Astrocyte (in vitro differentiated cells and primary cell): ENCODE measurements around the gene TEX14. TPM values are rescaled to one million over a fixed set of nuclear protein-coding genes. Genes with fewer than 3 reads are reported as not detected.

ENCODE experiments used
- DNase-seq: peaks from one replicate; pipeline ENCODE4 v3.0.0-alpha.2; 2010; ENCODE audit warnings: low read depth
- FAIRE-seq: peaks from 2 replicates; lab custom pipeline; 2011; peaks lifted over from hg19 to GRCh38; lab: Jason Lieb, UNC
- H2AFZ ChIP-seq: 2 replicates; pipeline ENCODE4 v1.6.0; 2012; ENCODE audit warnings: low read depth, low read length, inconsistent platforms
- H3K27ac ChIP-seq: 2 replicates; pipeline ENCODE4 v1.5.1; 2011; ENCODE audit warnings: low read depth, low read length, inconsistent platforms
- H3K27me3 ChIP-seq: 2 replicates; pipeline ENCODE4 v1.6.0; 2011; ENCODE audit warnings: low read length, inconsistent platforms; ENCODE audit not compliant: insufficient read depth
- H3K36me3 ChIP-seq: 2 replicates; pipeline ENCODE4 v1.5.1; 2011; ENCODE audit warnings: low read length, inconsistent platforms; ENCODE audit not compliant: insufficient read depth
- H3K4me1 ChIP-seq: 2 replicates; pipeline ENCODE4 v1.5.1; 2011; ENCODE audit warnings: low read length, inconsistent platforms; ENCODE audit not compliant: insufficient read depth
- H3K4me2 ChIP-seq: 2 replicates; pipeline ENCODE4 v1.6.0; 2012; ENCODE audit warnings: low read length, inconsistent platforms
- H3K4me3 ChIP-seq: 2 replicates; pipeline ENCODE4 v1.5.1; 2011; ENCODE audit warnings: low read depth, mild to moderate bottlenecking, low read length, inconsistent platforms; ENCODE audit not compliant: insufficient read depth
- H3K79me2 ChIP-seq: 2 replicates; pipeline ENCODE4 v1.6.0; 2012; ENCODE audit warnings: mild to moderate bottlenecking, low read length, inconsistent platforms; ENCODE audit not compliant: insufficient read depth
- H3K9ac ChIP-seq: 2 replicates; pipeline ENCODE4 v1.6.0; 2012; ENCODE audit warnings: mild to moderate bottlenecking, low read length, inconsistent platforms
- H3K9me3 ChIP-seq: 2 replicates; pipeline ENCODE4 v1.5.1; 2012; ENCODE audit warnings: low read depth, mild to moderate bottlenecking, low read length, inconsistent platforms; ENCODE audit not compliant: insufficient read depth
- H4K20me1 ChIP-seq: 2 replicates; pipeline ENCODE4 v1.6.0; 2012; ENCODE audit warnings: low read length, inconsistent platforms; ENCODE audit not compliant: insufficient read depth
- H3K27ac Mint-ChIP-seq: one replicate; pipeline ENCODE4 v1.8.0; 2021; ENCODE audit warnings: mild to moderate bottlenecking, mixed read lengths; ENCODE audit not compliant: unreplicated experiment
- H3K27me3 Mint-ChIP-seq: one replicate; pipeline ENCODE4 v1.8.0; 2021; ENCODE audit warnings: low read depth, mixed read lengths; ENCODE audit not compliant: unreplicated experiment
- H3K36me3 Mint-ChIP-seq: one replicate; pipeline ENCODE4 v1.8.0; 2021; ENCODE audit warnings: low read depth, mixed read lengths; ENCODE audit not compliant: unreplicated experiment
- H3K4me1 Mint-ChIP-seq: one replicate; pipeline ENCODE4 v1.8.0; 2021; ENCODE audit warnings: low read depth, mixed read lengths; ENCODE audit not compliant: unreplicated experiment
- H3K4me3 Mint-ChIP-seq: one replicate; pipeline ENCODE4 v1.8.0; 2021; ENCODE audit warnings: mild to moderate bottlenecking, moderate library complexity, mixed read lengths; ENCODE audit not compliant: unreplicated experiment
- H3K9me3 Mint-ChIP-seq: one replicate; pipeline ENCODE4 v1.8.0; 2021; ENCODE audit warnings: mild to moderate bottlenecking, mixed read lengths; ENCODE audit not compliant: unreplicated experiment
- EZH2 ChIP-seq: IDR thresholded peaks from 2 replicates; pipeline ENCODE4 v1.6.1; 2012; ENCODE audit warnings: mild to moderate bottlenecking, low read length, inconsistent platforms; ENCODE audit not compliant: insufficient read depth
- total RNA-seq: library from RNA; stranded (reverse); gene quantifications from 2 replicates; pipeline ENCODE4 v1.2.1, GENCODE V29; 2021
- TF ChIP-seq, protein P1 (sequence below): IDR thresholded peaks from 2 replicates; pipeline ENCODE4 v1.5.1; 2011; ENCODE audit warnings: low read depth, mild to moderate bottlenecking, inconsistent platforms, low read length, moderate library complexity; ENCODE audit not compliant: insufficient read depth

Gene TEX14
- total RNA-seq, 1 donor from 2014 or later, result 0.09 TPM

DNA sequence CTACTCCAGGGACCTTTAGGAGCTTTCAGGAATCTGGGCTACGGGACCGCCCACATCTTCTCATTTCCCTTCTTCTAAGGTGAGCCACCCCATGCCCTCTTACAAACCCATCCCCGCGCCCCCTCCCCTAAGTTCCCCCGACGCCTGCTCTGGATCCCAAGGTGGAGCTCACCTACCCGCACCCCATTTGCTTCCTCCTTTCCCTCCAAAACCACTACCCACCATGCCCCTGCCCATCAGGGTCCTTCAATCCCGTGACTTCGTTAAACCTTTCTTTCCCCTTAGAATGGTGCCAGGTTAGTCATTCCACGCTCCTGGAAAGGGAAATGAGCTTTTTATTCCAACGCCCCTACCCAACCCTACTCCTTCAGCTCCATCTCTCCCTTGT is 177.1 kb downstream of the TEX14 start:
- peaks cover 15% of the 10 kb centered on the region for H3K36me3 ChIP-seq
- peaks cover 10% of the 10 kb centered on the region for H3K36me3 Mint-ChIP-seq
- DNase-seq (no peak), FAIRE-seq (no peak)
- H3K9ac ChIP-seq, result peak overlapping the region; percentile 81
- no peak for TF ChIP-seq EZH2
- TF ChIP-seq, protein P1, sequence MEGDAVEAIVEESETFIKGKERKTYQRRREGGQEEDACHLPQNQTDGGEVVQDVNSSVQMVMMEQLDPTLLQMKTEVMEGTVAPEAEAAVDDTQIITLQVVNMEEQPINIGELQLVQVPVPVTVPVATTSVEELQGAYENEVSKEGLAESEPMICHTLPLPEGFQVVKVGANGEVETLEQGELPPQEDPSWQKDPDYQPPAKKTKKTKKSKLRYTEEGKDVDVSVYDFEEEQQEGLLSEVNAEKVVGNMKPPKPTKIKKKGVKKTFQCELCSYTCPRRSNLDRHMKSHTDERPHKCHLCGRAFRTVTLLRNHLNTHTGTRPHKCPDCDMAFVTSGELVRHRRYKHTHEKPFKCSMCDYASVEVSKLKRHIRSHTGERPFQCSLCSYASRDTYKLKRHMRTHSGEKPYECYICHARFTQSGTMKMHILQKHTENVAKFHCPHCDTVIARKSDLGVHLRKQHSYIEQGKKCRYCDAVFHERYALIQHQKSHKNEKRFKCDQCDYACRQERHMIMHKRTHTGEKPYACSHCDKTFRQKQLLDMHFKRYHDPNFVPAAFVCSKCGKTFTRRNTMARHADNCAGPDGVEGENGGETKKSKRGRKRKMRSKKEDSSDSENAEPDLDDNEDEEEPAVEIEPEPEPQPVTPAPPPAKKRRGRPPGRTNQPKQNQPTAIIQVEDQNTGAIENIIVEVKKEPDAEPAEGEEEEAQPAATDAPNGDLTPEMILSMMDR, result no peak
- H3K27me3 ChIP-seq, result no peaks in the 10 kb centered on the region
- no peaks in the 10 kb centered on the region for H3K9me3 ChIP-seq
- H3K4me1 Mint-ChIP-seq, result peaks cover 13% of the 10 kb centered on the region
- peaks cover 22% of the 10 kb centered on the region for H3K4me1 ChIP-seq
- peak overlapping the region; percentile 78 for H3K4me3 ChIP-seq
- H3K79me2 ChIP-seq, result peaks cover 5% of the 10 kb centered on the region
- H3K27me3 Mint-ChIP-seq, result peaks cover 2% of the 10 kb centered on the region
- peak overlapping the region; percentile 91 for H3K4me2 ChIP-seq
- no peaks in the 10 kb centered on the region for H3K9me3 Mint-ChIP-seq
- no peak overlapping the region for H3K27ac ChIP-seq
- H2AFZ ChIP-seq, result peak overlapping the region; percentile 45
- H4K20me1 ChIP-seq, result peaks cover 25% of the 10 kb centered on the region
- peak overlapping the region; percentile 81 for H3K4me3 Mint-ChIP-seq
- H3K27ac Mint-ChIP-seq, result no peak overlapping the region

DNA sequence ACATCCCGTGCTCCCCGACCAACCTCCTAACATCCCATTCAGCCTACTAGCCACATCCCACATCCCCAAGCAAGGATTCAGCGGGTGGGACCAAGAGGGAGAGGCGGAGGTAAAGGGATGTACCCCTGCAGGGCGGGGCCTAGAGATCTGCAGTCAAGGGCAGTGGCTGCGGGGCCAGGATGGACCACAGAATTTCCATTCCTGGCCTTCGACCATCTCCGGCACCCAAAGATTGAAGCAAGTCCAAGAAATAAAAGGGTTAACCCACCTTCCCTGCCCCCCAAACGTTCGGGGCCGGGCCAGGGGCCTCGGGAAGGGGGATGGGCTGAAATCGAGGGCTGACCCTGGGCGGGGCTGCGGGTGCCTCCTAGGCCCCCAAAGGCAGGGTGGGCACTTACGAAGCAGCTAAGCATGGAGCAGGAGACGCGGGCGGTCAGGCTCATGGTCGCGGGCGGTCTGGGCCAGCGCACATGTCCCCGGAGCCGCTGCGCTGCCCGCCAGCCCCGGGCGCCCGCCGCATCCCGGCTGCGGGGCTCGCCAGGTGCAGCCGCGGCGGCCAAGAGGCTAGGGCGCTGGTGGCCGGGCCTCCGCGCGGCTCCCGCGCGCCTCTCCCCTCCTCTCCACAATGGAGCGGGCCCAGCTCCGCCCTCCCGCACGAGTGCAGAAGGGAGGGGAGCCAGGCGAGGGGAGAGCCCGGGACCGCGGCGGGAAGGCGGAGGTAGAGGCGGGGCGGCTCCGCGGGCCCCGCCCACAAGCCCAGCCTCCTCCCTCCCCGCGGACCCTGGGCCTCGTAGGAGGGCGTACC is 177.7 kb downstream of the TEX14 start, which contains the start of gene MTMR4:
Gene MTMR4, minus strand, starts transcription at position 674 of the 805 bp plus-strand sequence. Its CDS starts 231 bp downstream, at position 443.
- Histone ChIP-seq H3K4me3 (peak within 1 kb of the TSS; percentile 78), H3K9me3 (no peaks in the 10 kb centered on the region), H3K4me2 (peak within 1 kb of the TSS; percentile 91), H3K79me2 (peaks cover 5% of the 10 kb centered on the region), H3K36me3 (peaks cover 16% of the 10 kb centered on the region), H3K27ac (peak within 1 kb of the TSS; percentile 45), H2AFZ (peak within 1 kb of the TSS; percentile 76), H3K27me3 (no peaks in the 10 kb centered on the region), H3K4me1 (peaks cover 22% of the 10 kb centered on the region), H4K20me1 (peaks cover 25% of the 10 kb centered on the region), H3K9ac (peak within 1 kb of the TSS; percentile 81)
- peaks cover 14% of the 10 kb centered on the region for H3K36me3 Mint-ChIP-seq
- H3K27me3 Mint-ChIP-seq, result peaks cover 2% of the 10 kb centered on the region
- no peaks in the 10 kb centered on the region for H3K9me3 Mint-ChIP-seq
- peak; percentile 39 for DNase-seq
- H3K27ac Mint-ChIP-seq, result no peak within 1 kb of the TSS
- TF ChIP-seq, protein P1, result no peak
- no peak for TF ChIP-seq EZH2
- H3K4me1 Mint-ChIP-seq, result peaks cover 13% of the 10 kb centered on the region
- H3K4me3 Mint-ChIP-seq, result peak within 1 kb of the TSS; percentile 87
- FAIRE-seq, result no peak
